Fibroblast of peridontal ligament (primary cell): ENCODE measurements around the gene FHDC1.

Experiments used
- DNase-seq: peaks from one replicate; pipeline ENCODE4 v3.0.0-alpha.2; 2010; ENCODE audit errors: extremely low read depth

FHDC1 gene

GRCh38 chr4:153005899-153006381, 69.8 kb downstream of the FHDC1 start:
- no peak for DNase-seq

- no peak for DNase-seq
Observed at GRCh38 chr4:153008578-153009199, 72.6 kb downstream of the FHDC1 start.

GRCh38 chr4:153010146-153010545, 74.0 kb downstream of the FHDC1 start:
- DNase-seq = no peak

- peak; percentile 9 for DNase-seq
Observed at GRCh38 chr4:153013202-153013977, 77.3 kb downstream of the FHDC1 start.

- no peak for DNase-seq
Observed at GRCh38 chr4:153014460-153014859, 78.3 kb downstream of the FHDC1 start.

GRCh38 chr4:153016592-153016991, 80.5 kb downstream of the FHDC1 start:
- DNase-seq = no peak

- DNase-seq = no peak
Observed at GRCh38 chr4:153018031-153018430, 81.9 kb downstream of the FHDC1 start.

- no peak for DNase-seq
Observed at GRCh38 chr4:153018684-153019083, 82.6 kb downstream of the FHDC1 start.

- no peak for DNase-seq
Observed at GRCh38 chr4:153019906-153020305, 83.8 kb downstream of the FHDC1 start.

- no peak for DNase-seq
Observed at GRCh38 chr4:153020457-153020856, 84.3 kb downstream of the FHDC1 start.

- DNase-seq = no peak
Observed at GRCh38 chr4:153021276-153021675, 85.2 kb downstream of the FHDC1 start.

GRCh38 chr4:153022241-153022715, 86.2 kb downstream of the FHDC1 start:
- no peak for DNase-seq

GRCh38 chr4:153023139-153023538, 87.0 kb downstream of the FHDC1 start:
- no peak for DNase-seq

- no peak for DNase-seq
Observed at GRCh38 chr4:153023692-153024394, 87.7 kb downstream of the FHDC1 start.

- no peak for DNase-seq
Observed at GRCh38 chr4:153024466-153024865, 88.3 kb downstream of the FHDC1 start.

GRCh38 chr4:153025406-153025805, 89.3 kb downstream of the FHDC1 start:
- no peak for DNase-seq

- DNase-seq = no peak
Observed at GRCh38 chr4:153026591-153027346, 90.6 kb downstream of the FHDC1 start.

- no peak for DNase-seq
Observed at GRCh38 chr4:153027866-153028265, 91.7 kb downstream of the FHDC1 start.

GRCh38 chr4:153028535-153028934, 92.4 kb downstream of the FHDC1 start:
- no peak for DNase-seq
